Natural killer cell (primary cell): ENCODE data around the gene MPHOSPH9. TPM values are rescaled to one million over a fixed set of nuclear protein-coding genes. Genes with fewer than 3 reads are reported as not detected.
"Not testable (repeated sequence)": the region's sequence is repeated elsewhere in the genome, so short reads cannot be mapped to it uniquely, and the experiment has no call there.

ENCODE experiments used
- ATAC-seq, 3 donors: fragments of 150-1000 bp in 2 of 3; fragments of 200-7000 bp in 1 of 3; cut with Tn5 transposase; 1 replicate in 1 of 3; 2 replicates in 2 of 3; pipeline ENCODE4 v1.10.0; 2021; ENCODE audit warnings: mild to moderate bottlenecking in 2 of 3, moderate library complexity in 2 of 3
- DNase-seq, 2 donors: peaks; one replicate each; pipeline versions ENCODE4 v3.0.0 to v3.0.0-alpha.2; 2013 to 2021; ENCODE audit warnings: mixed read lengths in 1 of 2
- H3K27ac ChIP-seq: one replicate; pipeline ENCODE4 v1.5.1; 2013; ENCODE audit warnings: mild to moderate bottlenecking, low read length
- H3K27me3 ChIP-seq: one replicate; pipeline ENCODE4 v1.6.1; 2013; ENCODE audit warnings: low read length; ENCODE audit not compliant: control insufficient read depth, insufficient read depth
- H3K36me3 ChIP-seq: one replicate; pipeline ENCODE4 v1.6.1; 2013; ENCODE audit warnings: low read length; ENCODE audit not compliant: control insufficient read depth, insufficient read depth
- H3K4me1 ChIP-seq: one replicate; pipeline ENCODE4 v1.6.1; 2013; ENCODE audit warnings: low read length; ENCODE audit not compliant: control insufficient read depth, insufficient read depth
- H3K4me3 ChIP-seq: one replicate; pipeline ENCODE4 v1.5.1; 2013; ENCODE audit warnings: low read length
- H3K9me3 ChIP-seq: one replicate; pipeline ENCODE4 v1.6.1; 2013; ENCODE audit warnings: low read length; ENCODE audit not compliant: control insufficient read depth, insufficient read depth
- H3K27ac Mint-ChIP-seq, 2 donors: one replicate each; pipeline ENCODE4 v1.8.0; 2022; ENCODE audit warnings: mild to moderate bottlenecking in 2 of 2, mixed read lengths in 2 of 2, moderate library complexity in 1 of 2
- H3K27me3 Mint-ChIP-seq, 2 donors: one replicate each; pipeline ENCODE4 v1.8.0; 2022; ENCODE audit warnings: low read depth in 2 of 2, mixed read lengths in 2 of 2
- H3K36me3 Mint-ChIP-seq: one replicate; pipeline ENCODE4 v1.8.0; 2022; ENCODE audit warnings: mixed read lengths
- H3K4me1 Mint-ChIP-seq, 2 donors: one replicate each; pipeline ENCODE4 v1.8.0; 2022; ENCODE audit warnings: mixed read lengths in 2 of 2
- H3K4me3 Mint-ChIP-seq: one replicate; pipeline ENCODE4 v1.8.0; 2022; ENCODE audit warnings: mild to moderate bottlenecking, moderate library complexity, mixed read lengths
- H3K9me3 Mint-ChIP-seq, 2 donors: one replicate each; pipeline ENCODE4 v1.8.0; 2022; ENCODE audit warnings: mixed read lengths in 2 of 2
- CTCF ChIP-seq: fragments of 200-600 bp; IDR thresholded peaks from one replicate; pipeline ENCODE4 v1.8.0; 2022; ENCODE audit warnings: antibody characterized with exemption
- WGBS: methylation state at CpG from one replicate; pipeline ENCODE4 v1.1.7; 2013; ENCODE audit warnings: missing lambda C conversion rate; ENCODE audit not compliant: insufficient coverage; 5-methylcytosine and 5-hydroxymethylcytosine counted together
- intact Hi-C: fragments of 100-400 bp; cut with micrococcal nuclease; formaldehyde crosslinking; loops from one replicate; pipeline ENCODE4 v1.14.2; 2022
- total RNA-seq, 4 donors: library from RNA; stranded (reverse); fragments of 120-200 nt in 1 of 4; gene quantifications; one replicate each; pipeline versions ENCODE4 v1.2.3 to v1.2.4, GENCODE V29; 2013 to 2022

Gene MPHOSPH9
- total RNA-seq, 3 donors from 2014 or later (not counting 1 experiment from before 2014, with no cell fraction given) = 97.6 to 114 (median 109) TPM

- Mint-ChIP-seq H3K4me3 (no peak overlapping the region), H3K9me3 (no peaks in the 10 kb centered on the region), H3K27me3 (no peaks in the 10 kb centered on the region), H3K27ac (peak overlapping the region; percentile 23 to 68), H3K36me3 (peaks cover 2% of the 10 kb centered on the region), H3K4me1 (peaks cover 35 to 45% of the 10 kb centered on the region in 2 donors)
- no peak overlapping the region for H3K4me3 ChIP-seq
- TF ChIP-seq CTCF = no peak
- no peaks in the 10 kb centered on the region for H3K9me3 ChIP-seq
- H3K27me3 ChIP-seq = no peaks in the 10 kb centered on the region
- ATAC-seq (no peak), DNase-seq (no peak)
- WGBS = 96% methylated on average over 7 of the region's 8 CpGs
- no peak overlapping the region for H3K27ac ChIP-seq
- peaks cover 10% of the 10 kb centered on the region for H3K4me1 ChIP-seq
- H3K36me3 ChIP-seq = peaks cover 24% of the 10 kb centered on the region
- intact Hi-C loops = no loop called here
Measured at GRCh38 chr12:123251403-123252076, 18.6 kb upstream of the MPHOSPH9 start.

GRCh38 chr12:123250471-123251383 lies 17.8 kb upstream of the MPHOSPH9 start:
- TF ChIP-seq CTCF = no peak
- peaks cover 43 to 48% of the 10 kb centered on the region in 2 donors for H3K4me1 Mint-ChIP-seq
- Histone ChIP-seq H3K9me3 (no peaks in the 10 kb centered on the region), H3K4me3 (no peak overlapping the region), H3K27me3 (no peaks in the 10 kb centered on the region), H3K4me1 (peaks cover 10% of the 10 kb centered on the region), H3K27ac (no peak overlapping the region), H3K36me3 (peaks cover 17% of the 10 kb centered on the region)
- peak overlapping the region; percentile 5 to 68 for H3K27ac Mint-ChIP-seq
- H3K4me3 Mint-ChIP-seq = no peak overlapping the region
- no peaks in the 10 kb centered on the region for H3K27me3 Mint-ChIP-seq
- H3K9me3 Mint-ChIP-seq = no peaks in the 10 kb centered on the region
- no peak for ATAC-seq
- 69% methylated on average over 13 of the region's 13 CpGs for WGBS
- H3K36me3 Mint-ChIP-seq = no peaks in the 10 kb centered on the region
- intact Hi-C loops = no loop called here
- no peak for DNase-seq

GRCh38 chr12:123248996-123249741 lies 16.2 kb upstream of the MPHOSPH9 start:
- H3K27ac ChIP-seq, ATAC-seq, H3K4me3 Mint-ChIP-seq, H3K27ac Mint-ChIP-seq, H3K9me3 Mint-ChIP-seq, H3K27me3 ChIP-seq, H3K27me3 Mint-ChIP-seq, H3K36me3 ChIP-seq, H3K36me3 Mint-ChIP-seq, H3K4me3 ChIP-seq, DNase-seq, intact Hi-C loops, H3K9me3 ChIP-seq: not testable (repeated sequence)
- peaks cover 10% of the 10 kb centered on the region for H3K4me1 ChIP-seq
- H3K4me1 Mint-ChIP-seq = peaks cover 49 to 54% of the 10 kb centered on the region in 2 donors
- 99% methylated on average over 26 of the region's 26 CpGs for WGBS

GRCh38 chr12:123248129-123248528 lies 15.2 kb upstream of the MPHOSPH9 start:
- H3K36me3 Mint-ChIP-seq, H3K4me3 Mint-ChIP-seq, H3K4me3 ChIP-seq, H3K9me3 Mint-ChIP-seq, H3K27me3 Mint-ChIP-seq, ATAC-seq, H3K27ac ChIP-seq, H3K36me3 ChIP-seq, H3K27me3 ChIP-seq, DNase-seq, H3K9me3 ChIP-seq, intact Hi-C loops: not testable (repeated sequence)
- peak overlapping the region; percentile 2 to 29 for H3K27ac Mint-ChIP-seq
- H3K4me1 Mint-ChIP-seq = peaks cover 49 to 54% of the 10 kb centered on the region in 2 donors
- 90% methylated on average over 2 of the region's 2 CpGs for WGBS
- peaks cover 10% of the 10 kb centered on the region for H3K4me1 ChIP-seq
